ENCODE results near the gene FAM3D.

FAM3D gene

GRCh38 chr3:58613236-58614132, 53.1 kb downstream of the FAM3D start:
- in situ Hi-C loops (cut with HindIII; ENCODE audit: low pct_ligation_motif_present, low pct_unique_long_range_greater_than_20kb, low sequenced_read_pairs) = no loop called here
- no peak for DNase-seq

GRCh38 chr3:58612830-58613229, 53.7 kb downstream of the FAM3D start:
- in situ Hi-C loops (cut with HindIII; ENCODE audit: low pct_ligation_motif_present, low pct_unique_long_range_greater_than_20kb, low sequenced_read_pairs) = no loop called here
- no peak for DNase-seq

- in situ Hi-C loops (cut with HindIII; ENCODE audit: low pct_ligation_motif_present, low pct_unique_long_range_greater_than_20kb, low sequenced_read_pairs) = no loop called here
- peak; percentile 18 for DNase-seq
Measured at GRCh38 chr3:58609990-58610389, 56.6 kb downstream of the FAM3D start.

GRCh38 chr3:58608648-58609047, 57.9 kb downstream of the FAM3D start:
- DNase-seq = peak; percentile 72

GRCh38 chr3:58607816-58608215, 58.8 kb downstream of the FAM3D start:
- in situ Hi-C loops (cut with HindIII; ENCODE audit: low pct_ligation_motif_present, low pct_unique_long_range_greater_than_20kb, low sequenced_read_pairs) = no loop called here
- DNase-seq = peak; percentile 68

More at GRCh38 chr3:58608648-58609047, 57.9 kb downstream of the FAM3D start:
- in situ Hi-C loops (cut with HindIII; ENCODE audit: low pct_ligation_motif_present, low pct_unique_long_range_greater_than_20kb, low sequenced_read_pairs) = no loop called here

GRCh38 chr3:58606693-58607092, 59.9 kb downstream of the FAM3D start:
- no peak for DNase-seq
- in situ Hi-C loops (cut with HindIII; ENCODE audit: low pct_ligation_motif_present, low pct_unique_long_range_greater_than_20kb, low sequenced_read_pairs) = no loop called here

GRCh38 chr3:58604031-58604430, 62.5 kb downstream of the FAM3D start:
- DNase-seq = no peak
- in situ Hi-C loops (cut with HindIII; ENCODE audit: low pct_ligation_motif_present, low pct_unique_long_range_greater_than_20kb, low sequenced_read_pairs) = no loop called here

- in situ Hi-C loops (cut with HindIII; ENCODE audit: low pct_ligation_motif_present, low pct_unique_long_range_greater_than_20kb, low sequenced_read_pairs) = no loop called here
- no peak for DNase-seq
Measured at GRCh38 chr3:58603606-58604005, 63.0 kb downstream of the FAM3D start.

GRCh38 chr3:58597770-58598310, 68.7 kb downstream of the FAM3D start:
- in situ Hi-C loops (cut with HindIII; ENCODE audit: low pct_ligation_motif_present, low pct_unique_long_range_greater_than_20kb, low sequenced_read_pairs) = no loop called here
- DNase-seq = no peak

GRCh38 chr3:58596834-58597518, 69.6 kb downstream of the FAM3D start:
- DNase-seq = no peak
- in situ Hi-C loops (cut with HindIII; ENCODE audit: low pct_ligation_motif_present, low pct_unique_long_range_greater_than_20kb, low sequenced_read_pairs) = no loop called here

GRCh38 chr3:58594117-58594516, 72.5 kb downstream of the FAM3D start:
- in situ Hi-C loops (cut with HindIII; ENCODE audit: low pct_ligation_motif_present, low pct_unique_long_range_greater_than_20kb, low sequenced_read_pairs) = no loop called here
- no peak for DNase-seq

- in situ Hi-C loops (cut with HindIII; ENCODE audit: low pct_ligation_motif_present, low pct_unique_long_range_greater_than_20kb, low sequenced_read_pairs) = no loop called here
Measured at GRCh38 chr3:58591517-58592510, 74.8 kb downstream of the FAM3D start.

GRCh38 chr3:58588030-58588614, 78.5 kb downstream of the FAM3D start:
- DNase-seq = peak; percentile 36
- in situ Hi-C loops (cut with HindIII; ENCODE audit: low pct_ligation_motif_present, low pct_unique_long_range_greater_than_20kb, low sequenced_read_pairs) = no loop called here

More at GRCh38 chr3:58591517-58592510, 74.8 kb downstream of the FAM3D start:
- DNase-seq = no peak

GRCh38 chr3:58586776-58587192, 79.8 kb downstream of the FAM3D start:
- in situ Hi-C loops (cut with HindIII; ENCODE audit: low pct_ligation_motif_present, low pct_unique_long_range_greater_than_20kb, low sequenced_read_pairs) = no loop called here
- no peak for DNase-seq

GRCh38 chr3:58585994-58586393, 80.6 kb downstream of the FAM3D start:
- in situ Hi-C loops (cut with HindIII; ENCODE audit: low pct_ligation_motif_present, low pct_unique_long_range_greater_than_20kb, low sequenced_read_pairs) = no loop called here
- peak; percentile 62 for DNase-seq

GRCh38 chr3:58585005-58585786, 81.4 kb downstream of the FAM3D start:
- peak; percentile 74 for DNase-seq
- in situ Hi-C loops (cut with HindIII; ENCODE audit: low pct_ligation_motif_present, low pct_unique_long_range_greater_than_20kb, low sequenced_read_pairs) = no loop called here

- DNase-seq = no peak
Measured at GRCh38 chr3:58584690-58585004, 81.9 kb downstream of the FAM3D start.

More at GRCh38 chr3:58584690-58585004, 81.9 kb downstream of the FAM3D start:
- in situ Hi-C loops (cut with HindIII; ENCODE audit: low pct_ligation_motif_present, low pct_unique_long_range_greater_than_20kb, low sequenced_read_pairs) = no loop called here

Measured in ACHN (cell line).